Activated naive CD4-positive, alpha-beta T cell treated with anti-CD3 and anti-CD28 coated beads, Interleukin-2, amount 50 U/mL, for 16 hours (primary cell): ENCODE results near the gene TOX2.

ENCODE experiments used
- DNase-seq: peaks from one replicate; pipeline ENCODE4 v3.0.0-alpha.2; 2020

Gene TOX2

GRCh38 chr20:44085616-44086434 is 171.2 kb downstream of the TOX2 start:
- no peak for DNase-seq

- no peak for DNase-seq
These were observed 172.6 kb downstream of the TOX2 start for GRCh38 chr20:44087051-44087856.

GRCh38 chr20:44087857-44088120 is 173.1 kb downstream of the TOX2 start:
- no peak for DNase-seq

GRCh38 chr20:44089987-44090674 is 175.5 kb downstream of the TOX2 start:
- DNase-seq = no peak

- DNase-seq = no peak
These were observed 176.4 kb downstream of the TOX2 start for GRCh38 chr20:44091026-44091425.

- no peak for DNase-seq
These were observed 178.0 kb downstream of the TOX2 start for GRCh38 chr20:44092551-44093248.

- no peak for DNase-seq
These were observed 178.6 kb downstream of the TOX2 start for GRCh38 chr20:44093249-44093582.

- DNase-seq = no peak
These were observed 181.2 kb downstream of the TOX2 start for GRCh38 chr20:44095831-44096230.

GRCh38 chr20:44097521-44098255 is 183.0 kb downstream of the TOX2 start:
- DNase-seq = no peak

GRCh38 chr20:44098256-44098630 is 183.6 kb downstream of the TOX2 start:
- no peak for DNase-seq

- DNase-seq = no peak
These were observed 184.0 kb downstream of the TOX2 start for GRCh38 chr20:44098657-44099056.

- no peak for DNase-seq
These were observed 185.2 kb downstream of the TOX2 start for GRCh38 chr20:44099832-44100231.

- DNase-seq = no peak
These were observed 187.9 kb downstream of the TOX2 start for GRCh38 chr20:44102582-44102981.

GRCh38 chr20:44104798-44105517 is 190.3 kb downstream of the TOX2 start:
- no peak for DNase-seq

- DNase-seq = no peak
These were observed 192.0 kb downstream of the TOX2 start for GRCh38 chr20:44106615-44107014.

- no peak for DNase-seq
These were observed 195.3 kb downstream of the TOX2 start for GRCh38 chr20:44109951-44110361.

GRCh38 chr20:44110816-44111568 is 196.3 kb downstream of the TOX2 start:
- no peak for DNase-seq

GRCh38 chr20:44111712-44112335 is 197.2 kb downstream of the TOX2 start:
- no peak for DNase-seq

GRCh38 chr20:44112456-44112855 is 197.8 kb downstream of the TOX2 start:
- no peak for DNase-seq

GRCh38 chr20:44112889-44113617 is 198.4 kb downstream of the TOX2 start:
- DNase-seq = no peak
